ENCODE measurements around the gene PNPLA6.

GRCh38 chr19:7488736-7489353 lies 46.7 kb upstream of the PNPLA6 start, which contains the start of gene PEX11G:
- TF ChIP-seq, protein P1, sequence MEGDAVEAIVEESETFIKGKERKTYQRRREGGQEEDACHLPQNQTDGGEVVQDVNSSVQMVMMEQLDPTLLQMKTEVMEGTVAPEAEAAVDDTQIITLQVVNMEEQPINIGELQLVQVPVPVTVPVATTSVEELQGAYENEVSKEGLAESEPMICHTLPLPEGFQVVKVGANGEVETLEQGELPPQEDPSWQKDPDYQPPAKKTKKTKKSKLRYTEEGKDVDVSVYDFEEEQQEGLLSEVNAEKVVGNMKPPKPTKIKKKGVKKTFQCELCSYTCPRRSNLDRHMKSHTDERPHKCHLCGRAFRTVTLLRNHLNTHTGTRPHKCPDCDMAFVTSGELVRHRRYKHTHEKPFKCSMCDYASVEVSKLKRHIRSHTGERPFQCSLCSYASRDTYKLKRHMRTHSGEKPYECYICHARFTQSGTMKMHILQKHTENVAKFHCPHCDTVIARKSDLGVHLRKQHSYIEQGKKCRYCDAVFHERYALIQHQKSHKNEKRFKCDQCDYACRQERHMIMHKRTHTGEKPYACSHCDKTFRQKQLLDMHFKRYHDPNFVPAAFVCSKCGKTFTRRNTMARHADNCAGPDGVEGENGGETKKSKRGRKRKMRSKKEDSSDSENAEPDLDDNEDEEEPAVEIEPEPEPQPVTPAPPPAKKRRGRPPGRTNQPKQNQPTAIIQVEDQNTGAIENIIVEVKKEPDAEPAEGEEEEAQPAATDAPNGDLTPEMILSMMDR (IDR thresholded peaks at IDR 0.05) = peak in 3 of 6 experiments; percentile 7 to 28 (median 12)
- TF ChIP-seq POLR2A (IDR thresholded peaks at IDR 0.05) = peak in 3 of 4 donors; percentile 56 to 83 (median 58)
